Type B pancreatic cell (in vitro differentiated cells): ENCODE data around the gene ATP2B2. TPM values are rescaled to one million over a fixed set of nuclear protein-coding genes. Genes with fewer than 3 reads are reported as not detected.

ENCODE experiments used
- DNase-seq: peaks from one replicate; pipeline ENCODE4 v3.0.0; 2021; ENCODE audit warnings: mixed read lengths; ENCODE audit not compliant: unreplicated experiment; ENCODE audit errors: extremely low spot score
- H3K27ac Mint-ChIP-seq: 2 replicates; pipeline ENCODE4 v1.8.0; 2021; ENCODE audit warnings: mild to moderate bottlenecking, mixed read lengths
- H3K27me3 Mint-ChIP-seq: 2 replicates; pipeline ENCODE4 v1.8.0; 2021; ENCODE audit warnings: mixed read lengths
- H3K36me3 Mint-ChIP-seq: 2 replicates; pipeline ENCODE4 v1.8.0; 2021; ENCODE audit warnings: mixed read lengths
- H3K4me1 Mint-ChIP-seq: one replicate; pipeline ENCODE4 v1.8.0; 2021; ENCODE audit warnings: mixed read lengths; ENCODE audit not compliant: unreplicated experiment
- H3K4me3 Mint-ChIP-seq: 2 replicates; pipeline ENCODE4 v1.8.0; 2021; ENCODE audit warnings: mild to moderate bottlenecking, mixed read lengths
- H3K9me3 Mint-ChIP-seq: 2 replicates; pipeline ENCODE4 v1.8.0; 2021; ENCODE audit warnings: mixed read lengths
- CTCF ChIP-seq: fragments of 200-600 bp; sonication (generic); conservative IDR thresholded peaks from 2 replicates; pipeline ENCODE4 v1.5.0; 2021; ENCODE audit warnings: antibody characterized with exemption, mild to moderate bottlenecking
- total RNA-seq: library from RNA; stranded (reverse); gene quantifications from 2 replicates; pipeline ENCODE4 v1.2.1, GENCODE V29; 2021; ENCODE audit warnings: low replicate concordance

ATP2B2 gene
- total RNA-seq, 1 donor from 2014 or later = 0.31 TPM

DNA sequence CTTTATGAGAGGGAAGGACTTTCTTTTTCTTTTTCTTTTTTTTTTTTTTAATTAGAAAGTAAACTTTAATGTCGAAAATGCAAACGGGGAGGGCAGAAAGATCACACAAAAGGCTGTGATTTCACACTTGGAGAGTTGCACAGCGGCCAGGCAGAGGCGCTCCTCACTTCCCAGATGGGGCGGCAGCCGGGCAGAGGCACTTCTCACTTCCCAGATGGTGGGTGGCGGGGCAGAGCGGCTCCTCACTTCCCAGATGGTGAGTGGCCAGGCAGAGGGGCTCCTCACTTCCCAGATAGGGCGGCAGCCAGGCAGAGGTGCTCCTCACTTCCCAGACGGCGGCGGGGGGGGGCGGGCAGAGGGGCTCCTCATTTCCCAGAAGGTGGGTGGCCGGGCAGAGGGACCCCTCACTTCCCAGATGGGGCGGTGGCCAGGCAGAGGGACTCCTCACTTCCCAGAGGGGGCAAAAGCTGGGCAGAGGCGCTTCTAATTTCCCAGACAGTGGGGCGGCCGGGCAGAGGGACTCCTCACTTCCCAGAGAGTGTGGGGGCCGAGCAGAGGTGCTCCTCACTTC, 88.6 kb downstream of the ATP2B2 start:
- Mint-ChIP-seq H3K9me3 (no peaks in the 10 kb centered on the region), H3K27me3 (peaks cover 35% of the 10 kb centered on the region)

GRCh38 chr3:10413041-10413440, 92.3 kb downstream of the ATP2B2 start:
- no peak for DNase-seq
- H3K27me3 Mint-ChIP-seq = peaks cover 28% of the 10 kb centered on the region
- TF ChIP-seq CTCF = no peak
- no peaks in the 10 kb centered on the region for H3K36me3 Mint-ChIP-seq
- no peaks in the 10 kb centered on the region for H3K4me1 Mint-ChIP-seq
- H3K27ac Mint-ChIP-seq = no peak overlapping the region
- no peak overlapping the region for H3K4me3 Mint-ChIP-seq
- H3K9me3 Mint-ChIP-seq = no peaks in the 10 kb centered on the region

More for the DNA sequence above, 88.6 kb downstream of the ATP2B2 start:
- no peaks in the 10 kb centered on the region for H3K4me1 Mint-ChIP-seq
- no peak overlapping the region for H3K27ac Mint-ChIP-seq
- no peaks in the 10 kb centered on the region for H3K36me3 Mint-ChIP-seq
- TF ChIP-seq CTCF = no peak
- DNase-seq = no peak
- H3K4me3 Mint-ChIP-seq = no peak overlapping the region

- H3K27me3 Mint-ChIP-seq = peaks cover 21% of the 10 kb centered on the region
- H3K4me1 Mint-ChIP-seq = no peaks in the 10 kb centered on the region
- H3K9me3 Mint-ChIP-seq = no peaks in the 10 kb centered on the region
- no peak overlapping the region for H3K27ac Mint-ChIP-seq
- H3K36me3 Mint-ChIP-seq = no peaks in the 10 kb centered on the region
- H3K4me3 Mint-ChIP-seq = no peak overlapping the region
- DNase-seq = no peak
- no peak for TF ChIP-seq CTCF
Observed at GRCh38 chr3:10411598-10412332, 93.6 kb downstream of the ATP2B2 start.

DNA sequence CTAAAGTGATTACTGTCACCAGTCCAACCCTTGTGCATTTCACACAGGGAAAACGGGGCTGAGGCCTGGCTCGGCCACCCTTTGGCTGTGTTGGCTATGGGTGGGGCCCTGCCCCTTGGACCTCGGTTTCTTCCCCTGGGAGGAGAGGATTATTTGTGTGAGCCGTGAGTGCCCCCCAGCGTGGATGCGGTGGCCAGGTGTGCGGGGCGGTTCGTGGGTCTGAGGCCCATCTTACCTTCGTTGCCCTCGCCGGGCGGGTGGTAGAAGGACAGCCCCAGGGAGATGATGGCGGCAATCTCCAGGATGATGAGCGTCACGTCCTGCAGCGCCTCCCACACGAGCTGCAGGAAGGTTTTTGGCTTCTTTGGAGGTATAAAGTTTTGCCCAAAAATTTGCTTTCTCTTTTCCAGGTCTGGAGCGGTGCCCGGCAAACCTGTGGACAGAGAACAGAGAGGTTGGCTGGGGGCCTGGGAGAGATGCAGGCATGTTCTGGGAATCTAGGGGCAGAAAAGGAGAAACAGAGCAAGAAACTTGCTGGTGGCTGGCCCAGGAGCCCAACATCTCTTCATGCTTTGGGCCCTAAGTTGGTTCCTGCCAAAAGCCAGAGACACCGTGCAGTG, 94.9 kb downstream of the ATP2B2 start:
- no peak for DNase-seq
- Mint-ChIP-seq H3K27ac (no peak overlapping the region), H3K4me3 (no peak overlapping the region), H3K4me1 (no peaks in the 10 kb centered on the region), H3K27me3 (peaks cover 12% of the 10 kb centered on the region), H3K36me3 (no peaks in the 10 kb centered on the region), H3K9me3 (no peaks in the 10 kb centered on the region)
- TF ChIP-seq CTCF = no peak

- no peak for DNase-seq
- no peaks in the 10 kb centered on the region for H3K27me3 Mint-ChIP-seq
- no peak overlapping the region for H3K4me3 Mint-ChIP-seq
- H3K4me1 Mint-ChIP-seq = no peaks in the 10 kb centered on the region
- no peaks in the 10 kb centered on the region for H3K9me3 Mint-ChIP-seq
- no peaks in the 10 kb centered on the region for H3K36me3 Mint-ChIP-seq
- TF ChIP-seq CTCF = no peak
- no peak overlapping the region for H3K27ac Mint-ChIP-seq
Observed at GRCh38 chr3:10408680-10409079, 96.7 kb downstream of the ATP2B2 start.
